ENCODE results near the gene STX3. TPM values are rescaled to one million over a fixed set of nuclear protein-coding genes. Genes with fewer than 3 reads are reported as not detected.
"Not testable (repeated sequence)": the region's sequence is repeated elsewhere in the genome, so short reads cannot be mapped to it uniquely, and the experiment has no call there.

Gene STX3
- total RNA-seq, 2 donors from 2014 or later: 10.3 to 18.1 TPM

DNA sequence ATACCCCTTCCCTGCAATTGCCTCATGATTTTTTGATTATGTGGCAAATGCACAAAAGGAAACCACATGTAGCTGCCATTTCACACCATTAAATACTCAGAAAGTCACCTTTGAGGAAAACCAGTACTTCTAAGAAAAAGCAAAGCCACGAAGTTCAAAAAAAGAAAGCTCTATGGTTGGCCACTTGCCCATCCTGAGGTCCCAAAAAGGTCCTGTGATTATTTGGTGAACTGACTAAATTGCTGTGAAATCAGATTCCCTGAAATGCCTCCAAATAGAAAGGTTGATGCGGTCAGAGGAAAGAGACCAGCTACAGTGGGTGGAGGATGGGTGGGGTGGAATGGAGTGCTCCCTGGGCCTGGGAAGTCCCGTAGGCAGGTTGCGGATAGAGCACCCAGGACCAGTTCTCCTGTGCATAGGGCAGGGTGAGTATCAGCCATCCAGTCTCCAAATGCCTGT, 28.5 kb downstream of the STX3 start:
- TF ChIP-seq, protein P1, sequence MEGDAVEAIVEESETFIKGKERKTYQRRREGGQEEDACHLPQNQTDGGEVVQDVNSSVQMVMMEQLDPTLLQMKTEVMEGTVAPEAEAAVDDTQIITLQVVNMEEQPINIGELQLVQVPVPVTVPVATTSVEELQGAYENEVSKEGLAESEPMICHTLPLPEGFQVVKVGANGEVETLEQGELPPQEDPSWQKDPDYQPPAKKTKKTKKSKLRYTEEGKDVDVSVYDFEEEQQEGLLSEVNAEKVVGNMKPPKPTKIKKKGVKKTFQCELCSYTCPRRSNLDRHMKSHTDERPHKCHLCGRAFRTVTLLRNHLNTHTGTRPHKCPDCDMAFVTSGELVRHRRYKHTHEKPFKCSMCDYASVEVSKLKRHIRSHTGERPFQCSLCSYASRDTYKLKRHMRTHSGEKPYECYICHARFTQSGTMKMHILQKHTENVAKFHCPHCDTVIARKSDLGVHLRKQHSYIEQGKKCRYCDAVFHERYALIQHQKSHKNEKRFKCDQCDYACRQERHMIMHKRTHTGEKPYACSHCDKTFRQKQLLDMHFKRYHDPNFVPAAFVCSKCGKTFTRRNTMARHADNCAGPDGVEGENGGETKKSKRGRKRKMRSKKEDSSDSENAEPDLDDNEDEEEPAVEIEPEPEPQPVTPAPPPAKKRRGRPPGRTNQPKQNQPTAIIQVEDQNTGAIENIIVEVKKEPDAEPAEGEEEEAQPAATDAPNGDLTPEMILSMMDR (IDR thresholded peaks at IDR 0.05): no peak
- Histone ChIP-seq H3K27me3 (no peaks in the 10 kb centered on the region), H3K9me3 (no peaks in the 10 kb centered on the region), H3K4me3 (no peak overlapping the region), H3K4me1 (peaks cover 0 to 14% of the 10 kb centered on the region in 2 donors), H3K27ac (no peak overlapping the region), H3K36me3 (peaks cover 4% of the 10 kb centered on the region)
- DNase-seq (ENCODE audit: low spot score): no peak

DNA sequence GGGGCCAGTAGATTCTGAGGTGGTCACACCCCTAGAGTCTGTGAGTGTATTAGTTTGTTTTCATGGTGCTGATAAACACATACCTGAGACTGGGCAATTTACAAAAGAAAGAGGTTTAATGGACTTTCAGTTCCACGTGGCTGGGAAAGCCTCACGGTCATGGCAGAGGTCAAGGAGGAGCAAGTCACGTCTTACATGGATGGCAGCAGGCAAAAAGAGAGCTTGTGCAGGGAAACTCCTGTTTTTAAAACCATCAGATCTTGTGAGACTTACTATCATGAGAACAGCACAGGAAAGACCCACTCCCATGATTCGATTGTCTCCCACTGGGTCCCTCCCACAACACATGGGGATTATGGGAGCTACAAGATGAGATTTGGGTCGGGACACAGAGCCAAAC, 29.3 kb downstream of the STX3 start:
- H3K4me3 ChIP-seq; H3K9me3 ChIP-seq; H3K36me3 ChIP-seq; H3K27ac ChIP-seq; H3K27me3 ChIP-seq; DNase-seq (ENCODE audit: low spot score): not testable (repeated sequence)
- peaks cover 0 to 14% of the 10 kb centered on the region in 2 donors for H3K4me1 ChIP-seq

DNA sequence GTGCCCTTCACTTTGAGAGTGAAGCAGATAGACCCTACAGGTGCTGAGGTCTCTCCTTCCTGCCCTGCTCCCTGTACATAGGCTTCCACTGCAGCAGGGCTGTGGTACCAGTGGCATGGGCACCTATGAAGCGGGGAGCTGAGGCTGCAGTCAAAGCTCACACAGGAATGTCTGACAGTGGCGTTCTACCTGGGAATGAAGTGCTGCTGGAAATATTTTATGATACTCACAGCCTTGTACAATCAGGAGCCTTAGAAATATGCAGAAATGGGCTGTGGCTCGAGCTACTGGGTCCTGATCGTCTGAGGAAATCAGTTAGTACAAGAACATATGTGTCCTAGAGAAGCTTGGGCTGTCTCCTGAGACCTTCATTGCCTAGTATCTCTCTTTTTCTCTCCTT, 30.6 kb downstream of the STX3 start:
- TF ChIP-seq, protein P1 (IDR thresholded peaks at IDR 0.05): no peak
- Histone ChIP-seq H3K4me1 (peaks cover 0 to 14% of the 10 kb centered on the region in 2 donors), H3K4me3 (no peak overlapping the region), H3K27me3 (no peaks in the 10 kb centered on the region), H3K36me3 (peaks cover 21% of the 10 kb centered on the region), H3K9me3 (no peaks in the 10 kb centered on the region), H3K27ac (no peak overlapping the region)
- DNase-seq (ENCODE audit: low spot score): no peak

DNA sequence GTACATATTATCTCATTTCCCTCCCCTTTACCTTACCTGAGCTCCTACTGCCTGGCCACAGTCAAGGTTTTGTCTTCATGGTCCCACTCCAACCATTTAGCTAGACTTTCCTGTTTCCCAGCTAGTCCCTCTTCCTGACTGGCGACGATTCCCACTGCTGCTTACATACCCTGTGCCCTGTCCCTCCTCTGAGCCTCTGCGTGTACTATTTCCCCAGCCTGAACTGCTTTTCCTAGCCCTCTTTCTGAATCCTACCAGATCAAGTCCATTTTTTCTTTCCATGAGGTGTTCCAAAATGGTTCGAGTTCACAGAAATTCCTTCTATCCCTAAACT, 32.0 kb downstream of the STX3 start:
- Histone ChIP-seq H3K4me3 (no peak overlapping the region), H3K9me3 (no peaks in the 10 kb centered on the region), H3K27ac (peak overlapping the region; percentile 4 to 34), H3K4me1 (peaks cover 0 to 14% of the 10 kb centered on the region in 2 donors), H3K36me3 (peaks cover 24% of the 10 kb centered on the region), H3K27me3 (no peaks in the 10 kb centered on the region)
- no peak for DNase-seq (ENCODE audit: low spot score)
- TF ChIP-seq, protein P1 (IDR thresholded peaks at IDR 0.05): no peak

DNA sequence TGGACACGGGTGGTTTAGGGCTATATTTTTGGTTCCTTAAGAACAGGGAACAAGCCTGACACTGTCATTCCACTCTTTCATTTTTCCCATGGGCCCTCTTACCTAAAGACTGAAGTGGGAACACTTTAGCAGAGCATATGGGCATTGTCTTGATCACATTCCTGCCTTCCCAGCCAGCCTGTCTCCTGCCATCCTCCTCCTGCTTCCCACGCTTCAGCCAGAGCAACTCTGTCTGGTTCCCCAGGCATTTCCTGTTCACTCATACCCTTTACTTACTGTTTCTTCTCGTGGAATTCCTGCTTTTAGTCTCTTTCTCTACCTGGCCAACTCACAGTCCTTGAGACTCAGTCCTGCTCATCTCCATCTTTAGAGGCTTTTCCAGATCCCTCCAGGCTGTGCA, 32.6 kb downstream of the STX3 start:
- Histone ChIP-seq H3K27me3 (no peaks in the 10 kb centered on the region), H3K9me3 (no peaks in the 10 kb centered on the region), H3K27ac (no peak overlapping the region), H3K4me1 (peaks cover 0 to 14% of the 10 kb centered on the region in 2 donors), H3K4me3 (no peak overlapping the region), H3K36me3 (peaks cover 30% of the 10 kb centered on the region)
- DNase-seq (ENCODE audit: low spot score): no peak
- TF ChIP-seq, protein P1 (IDR thresholded peaks at IDR 0.05): no peak

DNA sequence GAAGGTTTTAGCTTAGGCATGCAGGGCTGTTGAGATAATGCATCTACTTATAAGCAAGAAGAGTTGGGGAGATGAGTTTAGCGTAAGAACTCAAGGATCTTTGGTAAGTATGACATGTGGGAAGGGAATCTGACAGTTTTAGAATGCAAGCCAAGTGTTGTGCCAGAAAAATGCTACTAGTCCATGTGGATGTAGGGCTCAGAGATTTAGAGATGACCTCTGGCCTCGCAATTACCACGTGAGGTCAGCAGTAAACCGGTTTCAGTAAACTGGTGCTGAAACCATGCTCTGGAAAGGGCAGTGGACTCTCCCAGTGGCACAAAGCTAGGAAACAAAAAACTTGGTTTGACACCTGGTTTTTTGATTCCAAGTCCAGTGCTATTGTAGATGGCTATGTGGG, 36.5 kb downstream of the STX3 start:
- H3K4me3 ChIP-seq: no peak overlapping the region
- no peak overlapping the region for H3K27ac ChIP-seq
- peaks cover 66% of the 10 kb centered on the region for H3K36me3 ChIP-seq
- no peaks in the 10 kb centered on the region for H3K9me3 ChIP-seq
- TF ChIP-seq, protein P1 (IDR thresholded peaks at IDR 0.05): no peak
- peaks cover 0 to 10% of the 10 kb centered on the region in 2 donors for H3K4me1 ChIP-seq
- no peak for DNase-seq (ENCODE audit: low spot score)
- no peaks in the 10 kb centered on the region for H3K27me3 ChIP-seq

Measured in right atrium auricular region (tissue), 2 donors.